ENCODE data around the gene LRP4. TPM values are rescaled to one million over a fixed set of nuclear protein-coding genes. Genes with fewer than 3 reads are reported as not detected.
A peak's percentile ranks its signal among the peaks of the same experiment; 100 is the strongest.

Gene LRP4
- total and polyA plus RNA-seq, 2 of the 13 experiments (the other 11 are each of a cell fraction or from before 2014, with no cell fraction given) = 4.7 to 13.3 TPM

DNA sequence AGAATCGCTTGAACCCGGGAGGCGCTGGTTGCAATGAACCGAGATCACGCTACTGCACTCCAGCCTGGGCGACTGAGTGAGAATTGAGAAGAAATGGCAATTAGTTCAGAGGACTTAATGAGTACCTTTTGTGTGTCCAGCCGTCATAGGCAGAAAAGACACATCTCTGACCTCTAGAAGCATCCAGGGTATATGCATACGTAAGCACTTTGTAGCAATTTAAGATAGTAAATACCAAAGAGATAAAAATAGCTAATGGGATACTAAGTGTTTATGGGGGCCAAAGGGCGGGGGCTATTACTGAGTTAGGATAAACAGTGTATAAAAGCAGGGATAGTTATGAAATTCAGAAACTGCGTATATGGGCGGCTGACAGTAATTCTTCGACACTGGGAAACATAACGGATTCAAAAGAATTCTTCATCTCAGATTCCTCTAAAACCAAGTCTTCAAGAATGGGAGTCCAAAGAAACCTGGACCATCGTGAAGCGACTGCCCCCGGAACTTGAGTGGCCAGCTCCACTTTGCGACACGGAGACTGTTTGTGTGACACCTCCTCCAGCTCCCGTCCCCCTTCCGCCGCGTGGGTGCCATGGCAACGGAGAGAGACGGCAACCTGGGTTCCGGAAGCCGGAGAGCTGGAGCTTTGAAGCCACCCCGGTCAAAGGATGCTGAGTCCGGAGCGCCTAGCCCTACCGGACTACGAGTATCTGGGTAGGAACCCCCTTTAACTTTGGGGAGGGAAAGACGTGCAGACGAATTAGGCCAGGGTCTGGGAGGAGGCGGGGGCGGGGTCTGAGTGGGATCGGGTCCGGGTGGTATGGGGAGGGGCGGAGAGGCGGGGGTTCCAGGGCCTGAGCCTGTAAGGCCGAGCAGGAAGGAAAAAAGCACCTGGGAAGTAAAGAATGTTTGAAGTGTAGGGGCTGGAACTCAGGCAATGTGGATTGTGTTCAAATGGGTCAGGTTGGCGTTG is 18.1 kb upstream of the LRP4 start, which contains the start of gene CSTPP1 (continued):
- TF ChIP-seq ZNF333 (CRISPR knock-in tag; IDR thresholded peaks at IDR 0.05; ENCODE audit: borderline replicate concordance) = no peak
- no peak for TF ChIP-seq ZNF780A (CRISPR knock-in tag; IDR thresholded peaks at IDR 0.05)
- 0 out of 2 replicates have a peak, but pooled peaks have one; percentile 73 for TF ChIP-seq ZNF383 (CRISPR knock-in tag; IDR thresholded peaks at IDR 0.05; ENCODE audit: borderline replicate concordance)
- TF ChIP-seq, protein P1, sequence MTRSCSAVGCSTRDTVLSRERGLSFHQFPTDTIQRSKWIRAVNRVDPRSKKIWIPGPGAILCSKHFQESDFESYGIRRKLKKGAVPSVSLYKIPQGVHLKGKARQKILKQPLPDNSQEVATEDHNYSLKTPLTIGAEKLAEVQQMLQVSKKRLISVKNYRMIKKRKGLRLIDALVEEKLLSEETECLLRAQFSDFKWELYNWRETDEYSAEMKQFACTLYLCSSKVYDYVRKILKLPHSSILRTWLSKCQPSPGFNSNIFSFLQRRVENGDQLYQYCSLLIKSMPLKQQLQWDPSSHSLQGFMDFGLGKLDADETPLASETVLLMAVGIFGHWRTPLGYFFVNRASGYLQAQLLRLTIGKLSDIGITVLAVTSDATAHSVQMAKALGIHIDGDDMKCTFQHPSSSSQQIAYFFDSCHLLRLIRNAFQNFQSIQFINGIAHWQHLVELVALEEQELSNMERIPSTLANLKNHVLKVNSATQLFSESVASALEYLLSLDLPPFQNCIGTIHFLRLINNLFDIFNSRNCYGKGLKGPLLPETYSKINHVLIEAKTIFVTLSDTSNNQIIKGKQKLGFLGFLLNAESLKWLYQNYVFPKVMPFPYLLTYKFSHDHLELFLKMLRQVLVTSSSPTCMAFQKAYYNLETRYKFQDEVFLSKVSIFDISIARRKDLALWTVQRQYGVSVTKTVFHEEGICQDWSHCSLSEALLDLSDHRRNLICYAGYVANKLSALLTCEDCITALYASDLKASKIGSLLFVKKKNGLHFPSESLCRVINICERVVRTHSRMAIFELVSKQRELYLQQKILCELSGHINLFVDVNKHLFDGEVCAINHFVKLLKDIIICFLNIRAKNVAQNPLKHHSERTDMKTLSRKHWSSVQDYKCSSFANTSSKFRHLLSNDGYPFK (CRISPR knock-in tag; IDR thresholded peaks at IDR 0.05; ENCODE audit: borderline replicate concordance) = peak; percentile 51; the same call in 1 of the 2 replicates
- peak; percentile 23; the same call in 1 of the 2 replicates for TF ChIP-seq MEF2D (CRISPR knock-in tag; IDR thresholded peaks at IDR 0.05)
- TF ChIP-seq, protein P2, sequence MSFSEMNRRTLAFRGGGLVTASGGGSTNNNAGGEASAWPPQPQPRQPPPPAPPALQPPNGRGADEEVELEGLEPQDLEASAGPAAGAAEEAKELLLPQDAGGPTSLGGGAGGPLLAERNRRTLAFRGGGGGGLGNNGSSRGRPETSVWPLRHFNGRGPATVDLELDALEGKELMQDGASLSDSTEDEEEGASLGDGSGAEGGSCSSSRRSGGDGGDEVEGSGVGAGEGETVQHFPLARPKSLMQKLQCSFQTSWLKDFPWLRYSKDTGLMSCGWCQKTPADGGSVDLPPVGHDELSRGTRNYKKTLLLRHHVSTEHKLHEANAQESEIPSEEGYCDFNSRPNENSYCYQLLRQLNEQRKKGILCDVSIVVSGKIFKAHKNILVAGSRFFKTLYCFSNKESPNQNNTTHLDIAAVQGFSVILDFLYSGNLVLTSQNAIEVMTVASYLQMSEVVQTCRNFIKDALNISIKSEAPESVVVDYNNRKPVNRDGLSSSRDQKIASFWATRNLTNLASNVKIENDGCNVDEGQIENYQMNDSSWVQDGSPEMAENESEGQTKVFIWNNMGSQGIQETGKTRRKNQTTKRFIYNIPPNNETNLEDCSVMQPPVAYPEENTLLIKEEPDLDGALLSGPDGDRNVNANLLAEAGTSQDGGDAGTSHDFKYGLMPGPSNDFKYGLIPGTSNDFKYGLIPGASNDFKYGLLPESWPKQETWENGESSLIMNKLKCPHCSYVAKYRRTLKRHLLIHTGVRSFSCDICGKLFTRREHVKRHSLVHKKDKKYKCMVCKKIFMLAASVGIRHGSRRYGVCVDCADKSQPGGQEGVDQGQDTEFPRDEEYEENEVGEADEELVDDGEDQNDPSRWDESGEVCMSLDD (CRISPR knock-in tag; IDR thresholded peaks at IDR 0.05; ENCODE audit: borderline replicate concordance) = no peak
- no peak for TF ChIP-seq ZNF33A (CRISPR knock-in tag; IDR thresholded peaks at IDR 0.05; ENCODE audit: borderline replicate concordance)
- TF ChIP-seq ZNF343 (CRISPR knock-in tag; IDR thresholded peaks at IDR 0.05) = peak; percentile 77
- no peak for TF ChIP-seq ZNF317 (CRISPR knock-in tag; IDR thresholded peaks at IDR 0.05)
- no peak for TF ChIP-seq CHD2 (IDR thresholded peaks at IDR 0.05; ENCODE audit: low read depth, low read length)
- 0 out of 2 replicates have a peak, but pooled peaks have one; percentile 40 for TF ChIP-seq TOPORS (CRISPR knock-in tag; IDR thresholded peaks at IDR 0.05)
- no peak for TF ChIP-seq ZNF382 (CRISPR knock-in tag; IDR thresholded peaks at IDR 0.05; ENCODE audit: borderline replicate concordance)
- peak; percentile 69; the same call in 1 of the 2 replicates for TF ChIP-seq SALL2 (CRISPR knock-in tag; IDR thresholded peaks at IDR 0.05)
- no peak for TF ChIP-seq SSRP1 (CRISPR knock-in tag; IDR thresholded peaks at IDR 0.05)
- TF ChIP-seq ZNF772 (CRISPR knock-in tag; IDR thresholded peaks at IDR 0.05) = no peak
- no peak for TF ChIP-seq TOE1 (CRISPR knock-in tag; IDR thresholded peaks at IDR 0.05)
- TF ChIP-seq ZNF652 (CRISPR knock-in tag; IDR thresholded peaks at IDR 0.05; ENCODE audit: borderline replicate concordance, low read depth) = 0 out of 2 replicates have a peak, but pooled peaks have one; percentile 36
- no peak for TF ChIP-seq RFXAP (CRISPR knock-in tag; IDR thresholded peaks at IDR 0.05; ENCODE audit: borderline replicate concordance)
- peak; percentile 43; the same call in 1 of the 2 replicates for TF ChIP-seq HNF4G (IDR thresholded peaks at IDR 0.05; ENCODE audit: borderline replicate concordance, low read depth, low read length)
- TF ChIP-seq HNF4G (CRISPR knock-in tag; IDR thresholded peaks at IDR 0.05; ENCODE audit: borderline replicate concordance, low read depth) = no peak
- TF ChIP-seq, protein P3, sequence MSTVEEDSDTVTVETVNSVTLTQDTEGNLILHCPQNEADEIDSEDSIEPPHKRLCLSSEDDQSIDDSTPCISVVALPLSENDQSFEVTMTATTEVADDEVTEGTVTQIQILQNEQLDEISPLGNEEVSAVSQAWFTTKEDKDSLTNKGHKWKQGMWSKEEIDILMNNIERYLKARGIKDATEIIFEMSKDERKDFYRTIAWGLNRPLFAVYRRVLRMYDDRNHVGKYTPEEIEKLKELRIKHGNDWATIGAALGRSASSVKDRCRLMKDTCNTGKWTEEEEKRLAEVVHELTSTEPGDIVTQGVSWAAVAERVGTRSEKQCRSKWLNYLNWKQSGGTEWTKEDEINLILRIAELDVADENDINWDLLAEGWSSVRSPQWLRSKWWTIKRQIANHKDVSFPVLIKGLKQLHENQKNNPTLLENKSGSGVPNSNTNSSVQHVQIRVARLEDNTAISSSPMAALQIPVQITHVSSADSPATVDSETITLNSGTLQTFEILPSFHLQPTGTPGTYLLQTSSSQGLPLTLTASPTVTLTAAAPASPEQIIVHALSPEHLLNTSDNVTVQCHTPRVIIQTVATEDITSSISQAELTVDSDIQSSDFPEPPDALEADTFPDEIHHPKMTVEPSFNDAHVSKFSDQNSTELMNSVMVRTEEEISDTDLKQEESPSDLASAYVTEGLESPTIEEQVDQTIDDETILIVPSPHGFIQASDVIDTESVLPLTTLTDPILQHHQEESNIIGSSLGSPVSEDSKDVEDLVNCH (CRISPR knock-in tag; IDR thresholded peaks at IDR 0.05) = no peak

Measured in HepG2 (cell line).